Epithelial cell of proximal tubule (primary cell): ENCODE results near the gene FOLR2. TPM values are rescaled to one million over a fixed set of nuclear protein-coding genes. Genes with fewer than 3 reads are reported as not detected.
"Not testable (repeated sequence)": the region's sequence is repeated elsewhere in the genome, so short reads cannot be mapped to it uniquely, and the experiment has no call there.

Experiments used
- DNase-seq: peaks from one replicate; pipeline ENCODE4 v3.0.0-alpha.2; 2011; ENCODE audit warnings: low read depth
- H3K4me3 ChIP-seq: 2 replicates; pipeline ENCODE4 v1.5.1; 2011; ENCODE audit warnings: low read depth, mild to moderate bottlenecking, low read length
- total RNA-seq: library from RNA; depleted of rRNA; stranded (reverse); fragments of >200 nt; gene quantifications from 2 replicates; pipeline ENCODE4 v1.2.3, GENCODE V29; 2015
- TF ChIP-seq, protein P1 (sequence below): conservative IDR thresholded peaks from 2 replicates; pipeline ENCODE4 v1.5.1; 2012; ENCODE audit warnings: low read depth, mild to moderate bottlenecking, low read length

FOLR2 gene
- total RNA-seq, 1 donor from 2014 or later: not detected

DNA sequence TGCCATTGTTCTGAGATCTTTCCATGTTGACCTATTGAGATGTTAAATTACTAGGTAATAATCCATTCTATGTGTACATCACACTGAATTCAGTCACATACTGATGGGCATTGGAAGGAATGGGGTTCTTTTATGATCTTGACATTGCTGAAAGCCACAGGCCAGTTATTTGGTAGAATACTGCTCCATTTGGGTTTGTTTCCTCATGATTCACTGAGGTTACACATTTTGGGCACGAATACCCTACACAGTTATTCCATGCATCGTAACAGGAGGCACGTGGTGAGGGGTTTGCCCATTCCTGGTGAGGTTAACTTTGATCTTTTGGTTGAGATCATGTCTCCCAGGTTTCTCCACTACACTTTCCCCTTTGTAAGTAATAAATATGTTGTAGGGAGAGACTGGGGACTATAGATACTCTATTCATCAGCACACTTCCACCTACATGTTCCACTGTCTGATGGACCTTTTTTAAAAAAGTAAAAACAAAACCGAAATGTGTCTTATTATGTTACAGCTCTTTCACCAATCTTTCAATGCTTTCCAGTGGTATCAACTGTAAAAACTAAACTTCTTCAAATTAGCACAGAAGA is 36.7 kb upstream of the FOLR2 start:
- H3K4me3 ChIP-seq: no peak overlapping the region
- DNase-seq: no peak
- TF ChIP-seq, protein P1, sequence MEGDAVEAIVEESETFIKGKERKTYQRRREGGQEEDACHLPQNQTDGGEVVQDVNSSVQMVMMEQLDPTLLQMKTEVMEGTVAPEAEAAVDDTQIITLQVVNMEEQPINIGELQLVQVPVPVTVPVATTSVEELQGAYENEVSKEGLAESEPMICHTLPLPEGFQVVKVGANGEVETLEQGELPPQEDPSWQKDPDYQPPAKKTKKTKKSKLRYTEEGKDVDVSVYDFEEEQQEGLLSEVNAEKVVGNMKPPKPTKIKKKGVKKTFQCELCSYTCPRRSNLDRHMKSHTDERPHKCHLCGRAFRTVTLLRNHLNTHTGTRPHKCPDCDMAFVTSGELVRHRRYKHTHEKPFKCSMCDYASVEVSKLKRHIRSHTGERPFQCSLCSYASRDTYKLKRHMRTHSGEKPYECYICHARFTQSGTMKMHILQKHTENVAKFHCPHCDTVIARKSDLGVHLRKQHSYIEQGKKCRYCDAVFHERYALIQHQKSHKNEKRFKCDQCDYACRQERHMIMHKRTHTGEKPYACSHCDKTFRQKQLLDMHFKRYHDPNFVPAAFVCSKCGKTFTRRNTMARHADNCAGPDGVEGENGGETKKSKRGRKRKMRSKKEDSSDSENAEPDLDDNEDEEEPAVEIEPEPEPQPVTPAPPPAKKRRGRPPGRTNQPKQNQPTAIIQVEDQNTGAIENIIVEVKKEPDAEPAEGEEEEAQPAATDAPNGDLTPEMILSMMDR: no peak

DNA sequence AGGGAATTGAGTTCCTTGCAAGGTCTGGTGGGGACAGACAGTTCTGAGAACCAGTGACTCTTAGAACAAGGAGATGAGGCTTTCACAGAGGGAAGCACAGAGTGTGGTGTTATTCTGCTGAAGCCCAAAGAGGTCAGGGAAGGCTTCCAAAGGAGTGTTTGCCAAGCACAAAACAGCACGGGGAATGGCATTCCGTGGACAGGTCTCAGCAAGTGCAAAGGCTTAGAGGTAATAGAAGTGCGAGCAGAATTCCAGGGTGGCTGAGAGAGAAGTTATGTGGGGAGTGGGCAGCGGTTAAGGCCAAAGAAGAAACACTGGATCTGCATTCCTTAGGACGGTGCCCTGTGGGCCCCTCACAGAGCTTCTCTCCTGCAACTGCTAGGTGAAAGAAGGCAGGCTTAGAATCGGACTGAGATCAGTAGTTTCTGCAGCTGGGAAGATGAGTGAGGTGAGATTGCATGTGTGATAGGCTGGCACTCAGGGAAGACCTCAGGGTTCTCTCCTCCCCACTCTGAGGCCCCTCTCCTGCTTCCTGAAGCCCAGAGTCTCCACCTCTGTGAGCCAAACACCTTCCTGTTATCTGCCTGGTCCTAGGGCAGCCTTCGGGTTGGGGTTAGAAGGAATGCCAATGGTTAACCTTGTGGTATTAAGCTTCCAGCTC is 35.6 kb upstream of the FOLR2 start:
- H3K4me3 ChIP-seq, DNase-seq: not testable (repeated sequence)

DNA sequence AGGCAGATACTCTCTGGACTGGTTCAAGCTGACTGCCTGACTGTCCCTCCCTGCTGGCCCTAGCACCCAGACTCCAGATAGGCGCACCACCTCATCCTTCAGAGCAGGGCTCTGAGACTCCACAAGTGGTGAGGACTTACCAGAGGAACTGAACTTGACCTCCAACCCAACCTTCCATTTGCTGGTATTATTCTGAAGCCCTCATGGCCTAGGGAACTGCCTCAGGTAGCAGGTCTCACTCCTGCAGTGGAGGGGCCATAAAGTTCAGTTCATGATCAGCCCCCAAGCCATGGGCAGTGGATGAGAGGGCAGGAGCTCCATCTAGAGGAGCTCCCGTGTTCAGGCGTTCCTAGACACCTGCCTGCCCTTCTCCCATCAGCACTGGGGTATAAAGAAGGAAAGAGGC is 35.0 kb upstream of the FOLR2 start:
- H3K4me3 ChIP-seq, DNase-seq: not testable (repeated sequence)
- TF ChIP-seq, protein P1: peak; percentile 50

DNA sequence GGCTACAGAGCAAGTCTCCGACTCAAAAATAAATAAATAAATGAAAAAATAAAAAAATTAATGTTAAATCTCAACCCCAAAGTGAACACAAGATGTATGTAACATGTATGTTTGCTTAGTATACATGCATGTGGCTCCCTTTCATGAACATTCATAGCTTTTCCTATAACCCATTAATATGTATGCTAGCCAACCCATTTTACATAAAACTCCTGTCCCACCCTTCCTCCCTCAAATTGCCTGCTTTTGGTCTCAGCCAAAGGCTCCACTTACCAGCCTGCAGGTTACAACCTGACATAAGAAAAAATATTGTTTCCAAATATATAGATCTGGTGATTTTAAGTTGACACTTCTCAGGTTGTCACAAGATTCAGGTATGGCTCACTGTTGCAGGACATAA is 28.3 kb upstream of the FOLR2 start:
- no peak overlapping the region for H3K4me3 ChIP-seq
- no peak for DNase-seq
- TF ChIP-seq, protein P1: no peak

DNA sequence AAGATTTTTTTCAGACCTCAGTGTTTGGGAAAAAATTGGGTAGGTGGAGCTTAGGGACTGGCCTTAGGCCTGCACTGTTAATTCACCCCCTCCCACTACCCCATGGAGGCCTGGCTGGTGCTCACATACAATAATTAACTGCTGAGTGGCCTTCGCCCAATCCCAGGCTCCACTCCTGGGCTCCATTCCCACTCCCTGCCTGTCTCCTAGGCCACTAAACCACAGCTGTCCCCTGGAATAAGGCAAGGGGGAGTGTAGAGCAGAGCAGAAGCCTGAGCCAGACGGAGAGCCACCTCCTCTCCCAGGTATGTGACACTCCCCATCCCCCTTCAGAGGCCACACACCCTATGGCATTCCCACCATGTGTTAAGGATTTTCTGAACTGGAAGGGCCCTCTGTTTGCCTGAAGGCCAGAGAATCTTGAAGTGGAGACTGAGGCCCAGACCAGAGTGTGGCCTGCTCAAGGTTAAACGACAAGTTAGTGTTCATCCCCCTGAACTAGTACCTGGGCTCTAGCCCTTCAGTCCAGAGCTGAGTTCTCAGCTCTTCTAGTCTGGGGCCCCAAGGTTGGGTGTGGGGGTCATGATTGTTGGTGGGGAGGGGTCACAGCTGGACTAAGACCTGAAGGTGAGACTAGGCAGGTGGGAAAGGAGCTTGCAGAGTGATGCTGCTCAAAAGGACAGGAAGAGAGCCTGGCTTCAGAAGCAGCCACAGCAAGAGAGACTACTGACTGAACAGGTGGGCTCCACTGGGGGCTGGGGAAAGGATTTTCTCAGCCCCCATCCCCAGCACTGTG is 26.9 kb upstream of the FOLR2 start:
- DNase-seq: no peak
- TF ChIP-seq, protein P1: no peak

DNA sequence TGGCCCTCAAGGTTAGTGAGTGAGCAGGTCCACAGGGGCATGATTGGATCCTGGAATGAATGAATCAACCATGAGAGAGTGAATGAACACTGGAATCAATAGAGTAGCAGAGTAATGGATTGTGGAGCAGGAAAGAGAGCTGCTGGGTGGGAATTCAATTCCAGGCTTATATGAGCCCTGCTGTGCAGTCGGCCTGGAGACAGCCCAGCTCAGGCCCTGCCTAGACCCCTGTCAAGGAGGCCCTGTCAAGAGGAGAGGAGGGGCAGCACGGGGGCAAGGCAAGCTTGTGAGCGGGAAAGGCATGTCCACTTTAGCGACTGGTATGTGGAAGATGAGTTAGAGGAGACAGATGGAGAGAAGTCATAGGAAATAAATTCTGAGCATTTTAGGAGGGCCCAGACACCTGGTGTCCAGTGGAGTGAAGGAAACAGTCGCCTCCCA is 25.9 kb upstream of the FOLR2 start:
- DNase-seq: no peak
- no peak overlapping the region for H3K4me3 ChIP-seq
- TF ChIP-seq, protein P1: no peak

More for the DNA sequence above, 26.9 kb upstream of the FOLR2 start:
- H3K4me3 ChIP-seq: no peak overlapping the region

DNA sequence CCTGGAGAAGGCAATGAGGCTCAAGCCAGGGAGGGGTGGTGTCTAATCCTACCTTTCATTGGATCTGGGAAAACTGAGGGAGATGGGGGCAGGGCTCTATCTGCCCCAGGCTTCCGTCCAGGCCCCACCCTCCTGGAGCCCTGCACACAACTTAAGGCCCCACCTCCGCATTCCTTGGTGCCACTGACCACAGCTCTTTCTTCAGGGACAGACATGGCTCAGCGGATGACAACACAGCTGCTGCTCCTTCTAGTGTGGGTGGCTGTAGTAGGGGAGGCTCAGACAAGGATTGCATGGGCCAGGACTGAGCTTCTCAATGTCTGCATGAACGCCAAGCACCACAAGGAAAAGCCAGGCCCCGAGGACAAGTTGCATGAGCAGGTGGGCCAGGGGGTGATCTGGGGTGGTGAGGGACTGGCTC is 24.6 kb upstream of the FOLR2 start, which contains the start of gene FOLR1:
FOLR1 (plus strand) TSS at position 180 of the 421 bp plus-strand sequence; CDS start at position 214, 34 bp downstream.
- TF ChIP-seq, protein P1: no peak
- no peak within 1 kb of the TSS for H3K4me3 ChIP-seq
- DNase-seq: no peak
